GM10847 (cell line): ENCODE results near the gene AKAP6.

Experiments used
- POLR2A ChIP-seq: IDR thresholded peaks from 2 replicates; pipeline ENCODE4 v1.6.1; 2011; ENCODE audit not compliant: insufficient read length; ENCODE audit errors: extremely low read depth

AKAP6 gene, protein sequence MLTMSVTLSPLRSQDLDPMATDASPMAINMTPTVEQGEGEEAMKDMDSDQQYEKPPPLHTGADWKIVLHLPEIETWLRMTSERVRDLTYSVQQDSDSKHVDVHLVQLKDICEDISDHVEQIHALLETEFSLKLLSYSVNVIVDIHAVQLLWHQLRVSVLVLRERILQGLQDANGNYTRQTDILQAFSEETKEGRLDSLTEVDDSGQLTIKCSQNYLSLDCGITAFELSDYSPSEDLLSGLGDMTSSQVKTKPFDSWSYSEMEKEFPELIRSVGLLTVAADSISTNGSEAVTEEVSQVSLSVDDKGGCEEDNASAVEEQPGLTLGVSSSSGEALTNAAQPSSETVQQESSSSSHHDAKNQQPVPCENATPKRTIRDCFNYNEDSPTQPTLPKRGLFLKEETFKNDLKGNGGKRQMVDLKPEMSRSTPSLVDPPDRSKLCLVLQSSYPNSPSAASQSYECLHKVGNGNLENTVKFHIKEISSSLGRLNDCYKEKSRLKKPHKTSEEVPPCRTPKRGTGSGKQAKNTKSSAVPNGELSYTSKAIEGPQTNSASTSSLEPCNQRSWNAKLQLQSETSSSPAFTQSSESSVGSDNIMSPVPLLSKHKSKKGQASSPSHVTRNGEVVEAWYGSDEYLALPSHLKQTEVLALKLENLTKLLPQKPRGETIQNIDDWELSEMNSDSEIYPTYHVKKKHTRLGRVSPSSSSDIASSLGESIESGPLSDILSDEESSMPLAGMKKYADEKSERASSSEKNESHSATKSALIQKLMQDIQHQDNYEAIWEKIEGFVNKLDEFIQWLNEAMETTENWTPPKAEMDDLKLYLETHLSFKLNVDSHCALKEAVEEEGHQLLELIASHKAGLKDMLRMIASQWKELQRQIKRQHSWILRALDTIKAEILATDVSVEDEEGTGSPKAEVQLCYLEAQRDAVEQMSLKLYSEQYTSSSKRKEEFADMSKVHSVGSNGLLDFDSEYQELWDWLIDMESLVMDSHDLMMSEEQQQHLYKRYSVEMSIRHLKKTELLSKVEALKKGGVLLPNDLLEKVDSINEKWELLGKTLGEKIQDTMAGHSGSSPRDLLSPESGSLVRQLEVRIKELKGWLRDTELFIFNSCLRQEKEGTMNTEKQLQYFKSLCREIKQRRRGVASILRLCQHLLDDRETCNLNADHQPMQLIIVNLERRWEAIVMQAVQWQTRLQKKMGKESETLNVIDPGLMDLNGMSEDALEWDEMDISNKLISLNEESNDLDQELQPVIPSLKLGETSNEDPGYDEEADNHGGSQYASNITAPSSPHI (N-terminal part only)

DNA sequence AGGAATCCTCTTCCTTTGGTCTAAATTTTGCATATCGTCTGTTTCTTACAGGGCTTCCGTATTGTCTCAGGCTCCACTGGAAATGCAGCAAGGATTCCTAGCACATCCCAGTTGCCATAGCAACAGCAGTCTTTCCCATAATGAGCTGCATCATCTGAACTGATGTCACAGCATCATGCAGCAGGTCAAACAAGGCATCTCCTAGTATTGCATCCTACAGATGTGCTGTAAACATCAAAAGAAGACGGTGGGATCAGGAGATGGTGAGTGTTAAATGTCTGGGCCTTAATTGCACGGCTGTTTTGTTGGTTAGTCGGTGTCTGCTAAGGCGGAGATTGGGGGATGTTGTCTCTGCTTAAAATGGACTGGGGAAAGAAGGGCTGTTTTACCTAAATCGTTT, at the start of gene AKAP6:
Gene AKAP6, plus strand, starts transcription at position 153 of the 400 bp plus-strand sequence. CDS start 104,196 bp downstream, outside the sequence.
- TF ChIP-seq POLR2A = no peak

DNA sequence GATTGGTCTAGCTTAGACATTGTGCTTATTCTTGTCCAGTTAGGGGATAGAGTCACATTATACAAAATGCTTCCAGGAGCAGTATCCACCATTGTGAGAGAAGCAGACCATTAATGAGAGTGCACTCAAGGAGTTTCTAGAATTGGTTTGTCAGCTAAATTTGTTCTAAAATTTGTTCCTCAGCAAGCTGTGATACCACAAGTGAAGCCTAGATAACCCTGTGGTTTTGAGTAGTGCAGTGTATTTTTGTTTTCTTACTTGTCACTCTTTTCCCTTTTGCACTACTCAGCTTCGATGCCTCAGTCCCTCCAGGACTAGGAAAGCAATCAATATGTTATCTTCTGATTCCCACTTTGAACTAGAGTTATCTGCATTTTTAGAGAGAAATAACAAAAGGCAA, 42.5 kb upstream of the AKAP6 start:
- no peak for TF ChIP-seq POLR2A

DNA sequence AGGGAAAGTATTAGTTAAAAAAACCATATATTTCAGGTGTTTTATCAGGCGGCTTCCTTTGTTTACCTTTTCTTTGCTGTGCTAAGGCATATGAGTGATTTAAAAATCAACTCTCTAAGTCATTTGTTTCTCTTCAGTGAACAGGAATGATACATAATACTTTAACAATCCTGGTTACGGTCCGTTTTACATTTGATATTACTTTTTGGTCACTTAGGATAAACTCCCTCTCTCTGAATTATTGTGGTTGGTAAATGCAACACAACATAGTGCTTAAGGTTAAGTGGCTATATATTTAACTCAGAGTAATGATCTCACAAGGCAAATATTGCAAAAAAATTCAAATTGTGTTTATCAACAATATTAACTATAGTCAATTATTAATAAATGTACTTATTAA, 32.7 kb upstream of the AKAP6 start:
- TF ChIP-seq POLR2A = no peak

DNA sequence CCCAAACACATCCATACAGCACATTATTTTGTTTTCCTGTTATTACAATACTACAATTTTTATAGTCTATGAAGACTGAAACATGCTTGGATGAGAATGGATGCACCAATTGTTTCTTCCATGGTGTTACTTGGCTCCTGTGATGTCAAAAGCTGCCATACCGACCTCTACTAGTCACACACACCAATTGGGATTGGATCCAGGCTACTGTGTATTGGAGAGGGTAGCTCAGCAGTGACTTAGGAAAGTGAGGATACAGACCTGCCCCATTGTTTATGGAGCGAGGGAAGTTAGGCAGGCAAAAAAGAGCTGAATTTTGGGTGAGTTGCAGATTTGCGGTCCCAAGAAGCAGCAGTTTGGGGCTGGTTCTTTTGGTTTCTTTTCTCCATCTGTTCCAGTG, 30.8 kb upstream of the AKAP6 start:
- TF ChIP-seq POLR2A = no peak

DNA sequence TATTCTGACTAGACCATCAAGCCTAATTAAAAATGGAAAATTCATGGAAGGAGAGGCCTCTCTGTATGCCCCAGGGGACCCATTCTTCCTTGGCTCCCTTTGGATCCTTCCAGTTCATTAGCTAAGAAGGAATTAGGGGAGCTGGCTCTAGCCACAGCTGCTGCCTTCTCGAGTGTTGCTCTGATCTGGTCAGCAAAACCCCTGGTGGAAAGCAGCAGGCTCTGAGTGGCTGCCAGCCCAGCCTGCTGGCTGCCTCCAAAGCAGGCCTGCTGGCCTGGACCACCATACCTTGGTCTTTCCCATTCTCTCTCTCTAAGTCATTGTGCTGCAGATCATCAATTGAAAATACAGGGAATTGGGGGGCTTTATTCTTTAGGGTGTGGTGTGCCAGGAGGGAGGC, 29.0 kb upstream of the AKAP6 start:
- no peak for TF ChIP-seq POLR2A

DNA sequence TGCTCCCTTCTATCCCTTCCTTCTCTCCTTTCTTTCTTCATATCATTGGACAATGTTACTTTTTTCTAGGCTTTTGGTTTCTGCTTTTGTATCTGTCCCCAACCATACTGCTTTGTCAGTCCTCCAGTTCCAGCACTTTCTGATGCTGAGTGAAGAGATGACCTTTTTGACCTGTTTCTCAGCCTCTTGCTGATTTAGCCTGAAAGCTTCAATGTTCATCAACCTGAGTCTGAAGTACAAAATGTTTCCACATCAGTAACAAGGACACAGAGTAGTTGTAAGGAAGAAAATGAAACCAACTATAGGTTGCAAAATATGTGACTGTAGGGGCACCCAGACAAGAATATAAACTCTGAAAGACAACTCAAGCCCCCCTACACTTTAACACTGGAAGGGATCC, 25.2 kb upstream of the AKAP6 start:
- no peak for TF ChIP-seq POLR2A

DNA sequence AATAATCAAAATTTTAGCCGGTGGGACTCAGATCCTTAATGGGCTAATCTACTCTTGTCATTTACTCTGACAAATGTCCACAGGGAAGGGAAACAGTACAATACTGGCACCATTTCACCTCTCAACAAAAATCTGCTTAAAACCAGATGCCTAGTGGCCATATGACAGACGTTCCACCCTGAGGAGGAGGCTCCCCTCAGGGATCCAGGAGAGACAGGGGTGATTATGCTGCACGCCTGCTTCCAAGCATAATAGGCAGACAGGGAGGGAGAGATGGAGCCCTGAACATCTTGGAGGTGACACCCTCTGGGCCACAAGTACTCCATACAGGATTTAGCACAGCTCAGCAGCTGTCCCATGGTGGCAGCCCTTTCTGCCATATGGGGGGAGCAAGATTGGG, 24.8 kb upstream of the AKAP6 start:
- no peak for TF ChIP-seq POLR2A

DNA sequence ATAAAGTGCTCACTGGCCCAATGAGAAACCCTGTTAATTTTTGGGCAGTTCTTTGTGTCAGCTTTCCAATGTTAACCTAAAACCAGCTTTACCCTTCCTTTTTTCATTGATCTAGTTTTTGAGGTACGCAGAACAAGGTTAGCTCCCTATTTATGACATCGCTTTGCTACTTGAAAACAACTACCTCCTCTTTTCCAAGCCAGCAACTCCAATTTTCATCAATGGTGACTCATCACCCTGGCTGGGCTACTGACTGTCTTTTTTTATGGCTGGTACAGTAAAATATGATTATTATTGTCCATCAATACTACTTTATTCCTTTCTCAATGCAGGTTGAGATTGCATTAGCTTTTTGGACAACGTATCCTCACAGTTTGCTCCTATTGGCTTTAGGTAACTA, 22.5 kb upstream of the AKAP6 start:
- TF ChIP-seq POLR2A = no peak

DNA sequence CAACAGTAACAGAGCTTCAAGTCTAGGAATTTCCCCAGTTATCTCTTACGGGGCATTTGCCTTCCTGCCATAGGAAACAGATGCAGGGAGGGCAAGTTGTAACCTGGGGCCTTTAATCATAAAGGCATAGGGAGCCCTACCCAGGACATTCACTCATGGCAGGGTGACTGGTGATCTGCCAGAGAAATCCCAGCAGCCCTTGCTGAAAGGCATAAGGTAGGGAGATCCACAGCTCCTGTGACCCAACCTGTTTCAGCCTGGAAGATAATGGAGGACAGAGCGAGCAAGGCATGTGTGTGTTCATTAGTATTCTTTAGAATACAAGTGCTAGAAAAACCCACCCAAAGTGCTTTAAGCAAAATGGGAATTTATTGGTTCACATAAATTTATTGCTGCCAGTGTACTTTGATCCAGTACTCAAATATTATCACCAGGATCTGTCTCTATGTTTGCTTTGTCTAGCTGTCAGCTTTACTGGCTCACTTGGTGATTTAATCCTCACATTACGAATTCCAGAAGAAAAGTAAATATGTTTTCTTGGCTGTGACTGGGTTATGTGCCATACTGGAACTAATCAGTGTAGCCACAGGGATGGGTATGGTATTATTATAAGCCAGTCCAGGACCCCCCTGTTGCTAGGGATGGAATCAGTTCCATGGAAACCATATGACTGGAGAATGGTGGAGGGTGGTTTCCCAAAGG, 21.1 kb upstream of the AKAP6 start:
- no peak for TF ChIP-seq POLR2A

DNA sequence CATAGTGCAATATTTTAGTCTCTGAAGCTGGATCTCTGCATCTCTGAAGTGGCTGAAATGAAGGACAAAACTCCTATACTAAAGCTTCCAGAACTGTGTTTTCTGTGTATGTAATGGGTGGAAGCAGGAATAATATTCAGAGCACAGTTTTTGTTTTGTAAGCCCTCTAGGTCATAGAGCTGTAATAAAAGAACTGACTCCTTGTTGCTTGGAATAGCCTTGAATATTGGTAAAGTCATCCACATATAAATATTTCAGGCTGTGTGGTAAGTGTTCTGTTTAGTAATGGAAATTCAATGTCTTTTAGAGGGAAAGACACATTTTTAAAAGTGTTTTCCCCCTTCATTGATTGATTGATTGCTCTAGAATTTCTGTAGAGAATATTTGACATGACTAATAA, 18.2 kb upstream of the AKAP6 start:
- no peak for TF ChIP-seq POLR2A

DNA sequence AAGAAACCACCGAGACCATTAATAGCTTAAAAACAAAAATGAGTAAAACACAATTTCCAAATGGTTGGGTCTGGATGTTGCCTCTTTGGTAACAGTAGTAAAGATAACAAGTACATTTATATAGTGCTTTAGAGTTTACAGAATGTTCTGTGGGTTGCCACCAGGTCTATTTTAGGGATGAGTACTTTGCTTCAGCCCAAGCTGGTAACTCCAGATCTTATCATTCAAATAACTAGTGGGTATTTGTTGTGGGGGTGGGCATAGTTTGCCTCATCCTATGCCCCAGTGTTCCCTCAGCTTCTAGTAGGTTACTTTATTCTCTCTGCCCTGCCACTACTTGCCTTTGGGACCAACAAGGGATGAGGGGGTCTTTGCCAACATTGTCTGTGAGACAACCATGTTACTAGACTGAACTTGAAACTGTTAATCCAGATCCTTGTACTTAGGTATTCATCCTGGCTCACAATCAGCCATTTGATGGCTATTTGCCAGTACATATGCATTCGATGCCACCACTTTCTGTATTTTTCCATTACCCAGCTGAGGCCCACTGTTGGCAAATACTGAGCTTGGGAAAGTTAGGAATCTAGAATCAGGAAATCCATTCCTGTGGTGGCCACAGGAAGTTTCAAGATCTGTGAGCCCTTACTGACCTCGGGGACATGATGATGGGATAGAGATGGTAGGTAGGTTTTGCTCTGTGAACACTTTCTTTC, 17.6 kb upstream of the AKAP6 start:
- TF ChIP-seq POLR2A = no peak

DNA sequence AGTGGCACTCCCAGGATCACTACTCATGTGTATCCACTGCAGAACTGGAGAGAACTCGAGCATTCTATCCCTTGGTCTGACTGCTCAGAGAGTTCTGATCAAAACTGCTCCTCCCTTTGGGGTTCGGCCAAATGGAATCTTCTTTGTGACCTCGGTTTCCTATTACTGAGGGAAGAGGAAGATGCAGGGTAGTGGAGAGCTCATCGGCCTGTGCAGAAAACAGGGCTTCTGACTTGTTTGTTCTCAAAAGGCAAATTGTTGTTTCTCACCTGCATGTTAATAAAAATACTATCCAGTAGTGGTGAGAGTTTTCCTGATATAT, 17.1 kb upstream of the AKAP6 start:
- TF ChIP-seq POLR2A = no peak

DNA sequence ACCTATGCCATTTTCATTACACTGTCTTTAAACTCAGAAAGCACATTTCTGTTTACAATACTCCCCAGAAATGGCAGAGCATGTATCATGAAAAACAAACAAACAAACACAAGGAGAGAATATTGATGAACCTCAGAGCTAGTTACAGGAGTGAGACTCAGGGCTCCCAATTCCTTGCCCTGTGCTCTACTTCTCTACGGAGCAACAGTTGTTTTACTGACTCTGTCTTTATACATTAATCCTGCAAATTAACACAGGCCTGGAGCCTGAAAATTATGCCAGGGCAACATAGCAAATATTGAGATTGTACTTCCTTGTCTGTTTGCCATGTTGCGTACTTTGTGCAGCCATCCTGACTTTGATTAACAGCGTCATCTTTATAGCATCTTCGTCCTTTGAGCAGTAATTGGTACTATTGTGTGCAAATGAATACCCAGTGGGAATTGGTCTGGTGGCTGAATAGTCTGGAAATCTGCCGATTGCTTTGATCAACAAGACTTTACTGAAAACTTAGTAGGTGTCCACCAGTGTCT, 15.2 kb upstream of the AKAP6 start:
- TF ChIP-seq POLR2A = no peak

DNA sequence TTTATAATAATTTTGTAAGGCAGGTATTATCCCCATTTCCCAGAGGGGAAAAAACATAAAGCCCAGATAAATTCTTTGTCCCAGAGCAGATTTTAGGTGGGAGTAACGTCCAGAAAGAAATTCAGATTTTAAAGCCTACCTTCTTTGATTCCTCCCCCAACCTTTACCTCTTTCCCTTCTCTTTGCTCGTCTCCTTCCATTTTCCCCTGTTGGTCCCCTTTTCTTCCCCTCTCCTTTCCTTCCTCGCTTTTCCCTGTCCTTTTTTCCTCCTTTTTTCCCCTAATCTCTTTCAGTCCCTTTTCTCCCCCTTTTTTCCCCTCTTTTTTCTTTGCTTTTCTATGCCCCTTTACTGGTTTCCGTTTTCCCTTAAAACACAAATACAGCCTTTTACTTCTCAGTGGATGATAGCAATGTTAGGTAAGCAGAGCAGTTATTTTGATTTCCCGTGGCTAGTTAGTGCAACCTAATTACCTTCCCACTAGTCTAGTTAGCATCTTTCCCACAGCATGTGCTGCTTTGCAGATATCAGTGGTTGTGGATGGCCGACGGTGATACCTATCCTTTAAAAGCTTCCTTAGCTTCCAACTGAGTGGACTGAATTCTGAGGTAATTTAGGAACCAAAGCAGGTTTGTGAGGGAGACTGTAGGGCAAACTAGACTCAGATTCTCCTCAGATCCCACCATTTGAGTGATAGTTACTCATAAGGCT, 10.9 kb upstream of the AKAP6 start:
- TF ChIP-seq POLR2A = no peak
